Suprapubic skin (tissue), 4 donors: ENCODE results near the gene GABRB3. TPM values are rescaled to one million over a fixed set of nuclear protein-coding genes. Genes with fewer than 3 reads are reported as not detected.

Source experiments
- DNase-seq, 2 donors: peaks; one replicate each; pipeline ENCODE4 v3.0.0-alpha.2; 2019; ENCODE audit warnings: low spot score in 2 of 2
- H3K27ac ChIP-seq: fragments of 200-600 bp; sonication (generic); one replicate; pipeline ENCODE4 v1.5.1; 2019
- H3K27me3 ChIP-seq: fragments of 200-600 bp; sonication (generic); one replicate; pipeline ENCODE4 v1.5.1; 2019
- H3K36me3 ChIP-seq: fragments of 200-600 bp; sonication (generic); one replicate; pipeline ENCODE4 v1.5.1; 2019
- H3K4me1 ChIP-seq: fragments of 200-600 bp; sonication (generic); one replicate; pipeline ENCODE4 v1.5.1; 2019
- H3K4me3 ChIP-seq: fragments of 200-600 bp; sonication (generic); one replicate; pipeline ENCODE4 v1.5.1; 2019; ENCODE audit warnings: mild to moderate bottlenecking
- H3K9me3 ChIP-seq: fragments of 200-600 bp; sonication (generic); one replicate; pipeline ENCODE4 v1.5.1; 2019
- EP300 ChIP-seq: sonication (generic); formaldehyde crosslinking; IDR thresholded peaks from one replicate; pipeline ENCODE4 v1.6.1; 2017; ENCODE audit warnings: antibody characterized with exemption
- POLR2A ChIP-seq, 2 donors: fragments of 450-650 bp; IDR thresholded peaks; one replicate each; pipeline ENCODE4 v1.6.1; 2017; ENCODE audit warnings: antibody characterized with exemption in 2 of 2, mild to moderate bottlenecking in 2 of 2, moderate library complexity in 2 of 2
- POLR2AphosphoS5 ChIP-seq, 3 donors: sonication (generic); formaldehyde crosslinking; IDR thresholded peaks; one replicate each; pipeline ENCODE4 v1.6.1; 2017; ENCODE audit warnings: antibody characterized with exemption in 3 of 3
- WGBS: methylation state at CpG from one replicate; pipeline ENCODE4 v1.1.5; 2018; 5-methylcytosine and 5-hydroxymethylcytosine counted together
- total RNA-seq, 4 donors: library from RNA; depleted of rRNA; stranded (reverse); fragments of >200 nt; gene quantifications; one replicate each; pipeline ENCODE4 v1.1.0, GENCODE V29; 2016
- TF ChIP-seq, protein P1 (sequence below), 2 donors: fragments of 200-600 bp in 1 of 2; fragments of 450-650 bp in 1 of 2; sonication (generic) in 1 of 2; IDR thresholded peaks; one replicate each; pipeline ENCODE4 v1.5.1; 2016 to 2019; ENCODE audit warnings: antibody characterized with exemption in 2 of 2, mild to moderate bottlenecking in 1 of 2, moderate library complexity in 1 of 2

GABRB3 gene
- total RNA-seq, 4 donors from 2014 or later = 0.48 to 4.8 (median 2.2) TPM

DNA sequence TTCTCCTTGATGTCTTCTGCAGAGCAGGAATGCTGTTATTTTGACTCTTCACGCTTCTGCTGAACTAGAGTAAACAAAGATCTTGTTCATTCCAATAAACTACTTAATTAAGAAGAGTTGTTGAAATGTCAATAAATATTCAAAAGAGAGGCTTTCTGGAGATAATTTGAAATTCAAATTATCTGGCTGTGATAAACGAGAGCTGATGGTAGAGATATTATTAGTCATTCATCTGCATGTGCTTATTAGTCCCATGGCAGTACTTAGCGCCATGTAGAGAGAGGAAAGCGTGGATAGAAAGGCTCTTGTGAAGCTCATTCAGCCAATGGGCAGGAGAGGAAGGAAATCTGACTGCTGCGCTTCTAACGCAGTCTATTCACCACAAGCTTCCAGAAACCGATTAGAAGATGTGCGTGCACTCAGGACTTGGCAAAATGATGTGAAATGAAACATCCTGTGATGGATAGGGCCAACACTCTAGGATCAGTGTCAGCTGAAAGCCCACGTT, 251.1 kb downstream of the GABRB3 start:
- Histone ChIP-seq H3K27me3 (no peaks in the 10 kb centered on the region), H3K4me3 (no peak overlapping the region), H3K36me3 (no peaks in the 10 kb centered on the region), H3K27ac (no peak overlapping the region), H3K4me1 (no peaks in the 10 kb centered on the region), H3K9me3 (peaks cover 14% of the 10 kb centered on the region)
- no peak for DNase-seq
- no peak for TF ChIP-seq POLR2A (IDR thresholded peaks at IDR 0.05)
- no peak for TF ChIP-seq EP300
- TF ChIP-seq, protein P1, sequence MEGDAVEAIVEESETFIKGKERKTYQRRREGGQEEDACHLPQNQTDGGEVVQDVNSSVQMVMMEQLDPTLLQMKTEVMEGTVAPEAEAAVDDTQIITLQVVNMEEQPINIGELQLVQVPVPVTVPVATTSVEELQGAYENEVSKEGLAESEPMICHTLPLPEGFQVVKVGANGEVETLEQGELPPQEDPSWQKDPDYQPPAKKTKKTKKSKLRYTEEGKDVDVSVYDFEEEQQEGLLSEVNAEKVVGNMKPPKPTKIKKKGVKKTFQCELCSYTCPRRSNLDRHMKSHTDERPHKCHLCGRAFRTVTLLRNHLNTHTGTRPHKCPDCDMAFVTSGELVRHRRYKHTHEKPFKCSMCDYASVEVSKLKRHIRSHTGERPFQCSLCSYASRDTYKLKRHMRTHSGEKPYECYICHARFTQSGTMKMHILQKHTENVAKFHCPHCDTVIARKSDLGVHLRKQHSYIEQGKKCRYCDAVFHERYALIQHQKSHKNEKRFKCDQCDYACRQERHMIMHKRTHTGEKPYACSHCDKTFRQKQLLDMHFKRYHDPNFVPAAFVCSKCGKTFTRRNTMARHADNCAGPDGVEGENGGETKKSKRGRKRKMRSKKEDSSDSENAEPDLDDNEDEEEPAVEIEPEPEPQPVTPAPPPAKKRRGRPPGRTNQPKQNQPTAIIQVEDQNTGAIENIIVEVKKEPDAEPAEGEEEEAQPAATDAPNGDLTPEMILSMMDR (IDR thresholded peaks at IDR 0.05) = no peak
- no peak for TF ChIP-seq POLR2AphosphoS5 (IDR thresholded peaks at IDR 0.05)
- WGBS = 77% methylated on average over 9 of the region's 9 CpGs

DNA sequence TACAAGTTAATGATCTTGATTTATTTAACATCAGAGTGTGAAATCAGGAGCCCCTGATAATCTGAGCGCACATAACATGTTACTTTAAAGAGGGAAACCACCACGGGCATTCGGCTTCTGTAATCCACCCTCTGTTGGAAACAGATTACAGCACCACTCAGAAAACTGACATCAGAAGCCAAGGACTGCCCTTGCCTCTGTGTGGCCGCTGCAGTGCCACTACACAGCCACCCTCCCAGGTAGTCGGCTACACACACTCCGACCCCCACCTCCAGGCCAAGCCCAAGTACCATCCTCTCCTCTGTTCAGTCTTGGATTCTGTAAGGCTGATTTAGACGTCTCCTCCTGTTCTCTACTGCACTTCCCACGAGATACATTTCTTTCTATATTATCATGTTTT, 251.7 kb downstream of the GABRB3 start:
- Histone ChIP-seq H3K27me3 (no peaks in the 10 kb centered on the region), H3K4me3 (no peak overlapping the region), H3K36me3 (no peaks in the 10 kb centered on the region), H3K27ac (no peak overlapping the region), H3K9me3 (peaks cover 14% of the 10 kb centered on the region), H3K4me1 (no peaks in the 10 kb centered on the region)
- DNase-seq = no peak
- no peak for TF ChIP-seq EP300
- TF ChIP-seq POLR2AphosphoS5 (IDR thresholded peaks at IDR 0.05) = no peak
- TF ChIP-seq, protein P1 (IDR thresholded peaks at IDR 0.05) = no peak
- WGBS = 53% methylated on average over 8 of the region's 8 CpGs

DNA sequence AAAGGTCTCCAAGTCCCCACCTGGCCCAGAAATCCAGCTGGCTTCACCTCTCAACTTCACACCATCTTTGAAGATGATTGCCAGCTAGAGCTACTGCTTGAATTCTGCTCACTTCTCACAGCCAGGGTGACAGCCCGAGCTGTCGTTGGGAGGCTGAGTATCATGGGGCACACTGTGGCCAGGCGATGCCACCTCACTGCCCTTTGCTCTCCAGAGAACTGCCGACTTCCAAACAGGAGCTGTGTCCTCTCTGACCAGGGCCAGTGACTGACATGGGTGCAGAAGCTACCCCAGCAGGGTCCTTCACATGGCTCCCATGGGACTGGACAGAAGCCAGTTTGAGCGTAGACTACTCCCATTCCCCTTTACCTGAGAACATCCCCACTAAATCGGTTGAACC, 254.0 kb downstream of the GABRB3 start:
- peaks cover 10% of the 10 kb centered on the region for H3K9me3 ChIP-seq
- H3K4me3 ChIP-seq = no peak overlapping the region
- H3K27ac ChIP-seq = no peak overlapping the region
- H3K36me3 ChIP-seq = no peaks in the 10 kb centered on the region
- no peak for DNase-seq
- 89% methylated on average over 6 of the region's 6 CpGs for WGBS
- no peaks in the 10 kb centered on the region for H3K27me3 ChIP-seq
- no peaks in the 10 kb centered on the region for H3K4me1 ChIP-seq
- TF ChIP-seq EP300 (no peak), POLR2A (IDR thresholded peaks at IDR 0.05) (no peak), POLR2AphosphoS5 (IDR thresholded peaks at IDR 0.05) (no peak)
- TF ChIP-seq, protein P1 (IDR thresholded peaks at IDR 0.05) = no peak

DNA sequence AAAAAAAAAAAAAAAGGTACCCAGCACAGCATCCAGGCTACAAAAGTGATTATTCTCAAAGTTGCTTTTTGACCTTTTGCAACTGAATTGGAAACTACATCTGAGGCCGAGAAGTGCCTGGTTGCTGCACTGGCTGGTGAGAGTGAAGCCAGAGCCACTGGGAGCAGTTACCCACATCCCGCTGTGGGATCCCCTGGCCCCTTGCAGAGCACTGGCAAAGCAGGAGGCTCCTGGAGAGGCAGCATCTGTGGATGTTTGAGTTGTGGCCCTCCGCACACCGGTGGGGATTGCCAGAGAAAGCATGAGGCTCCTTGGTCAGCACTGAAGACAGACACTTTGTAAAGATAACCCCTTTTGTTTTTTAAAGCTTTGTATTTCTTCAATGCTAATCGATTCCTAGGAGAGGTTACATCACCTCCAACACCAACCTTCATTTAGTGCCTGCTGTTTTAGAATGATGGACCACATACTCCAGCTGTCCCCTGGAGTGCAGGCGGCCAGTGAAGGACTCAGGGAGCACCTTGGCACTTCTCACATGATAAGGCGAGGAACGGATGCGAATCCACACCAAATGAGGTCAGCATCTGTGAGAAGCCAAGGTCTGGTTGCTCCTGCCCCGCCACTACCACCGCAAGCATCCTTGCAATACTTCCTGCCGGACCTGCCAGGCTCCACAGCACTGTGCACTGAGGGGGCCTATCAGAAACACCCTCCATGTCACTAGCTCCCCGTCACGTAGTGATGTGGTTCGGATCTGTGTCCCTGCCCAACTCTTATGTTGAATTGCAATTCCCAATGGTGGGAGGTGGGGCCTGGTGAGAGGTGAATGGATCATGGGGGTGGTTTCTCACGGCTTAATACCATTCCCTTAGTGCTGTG, 256.5 kb downstream of the GABRB3 start:
- WGBS = 91% methylated on average over 16 of the region's 16 CpGs

DNA sequence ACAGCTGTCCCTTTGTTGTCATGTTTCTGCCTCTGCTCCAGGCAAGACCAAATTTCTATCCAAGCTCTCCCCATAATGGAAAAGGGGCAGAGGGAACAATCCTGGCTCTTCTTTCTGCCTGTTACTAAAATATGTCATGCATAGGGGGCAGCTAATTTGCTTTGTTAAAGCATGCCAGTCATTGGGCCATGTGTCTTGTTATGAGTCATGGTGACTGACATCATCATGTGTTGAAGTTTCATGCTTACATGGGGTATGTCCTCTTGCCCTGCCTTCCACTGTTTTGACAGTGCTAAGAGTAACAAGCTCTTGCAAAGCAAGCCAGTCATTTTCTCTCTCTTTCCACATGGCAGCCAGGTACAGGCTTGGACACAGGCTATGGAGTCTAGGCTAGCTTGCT, 268.9 kb downstream of the GABRB3 start:
- H3K4me1 ChIP-seq = no peaks in the 10 kb centered on the region
- TF ChIP-seq, protein P1 (IDR thresholded peaks at IDR 0.05) = no peak
- no peak for TF ChIP-seq EP300
- no peak for TF ChIP-seq POLR2A (IDR thresholded peaks at IDR 0.05)
- no peak for TF ChIP-seq POLR2AphosphoS5 (IDR thresholded peaks at IDR 0.05)
- H3K27me3 ChIP-seq = no peaks in the 10 kb centered on the region
- DNase-seq = no peak
- H3K27ac ChIP-seq = no peak overlapping the region
- no peaks in the 10 kb centered on the region for H3K9me3 ChIP-seq
- no peak overlapping the region for H3K4me3 ChIP-seq
- H3K36me3 ChIP-seq = no peaks in the 10 kb centered on the region

More for the DNA sequence above, 256.5 kb downstream of the GABRB3 start:
- TF ChIP-seq, protein P1 (IDR thresholded peaks at IDR 0.05) = no peak
- no peak for TF ChIP-seq EP300
- TF ChIP-seq POLR2A (IDR thresholded peaks at IDR 0.05) = no peak
- no peak for TF ChIP-seq POLR2AphosphoS5 (IDR thresholded peaks at IDR 0.05)
- H3K4me1 ChIP-seq = no peaks in the 10 kb centered on the region
- no peaks in the 10 kb centered on the region for H3K36me3 ChIP-seq
- no peak overlapping the region for H3K27ac ChIP-seq
- H3K4me3 ChIP-seq = no peak overlapping the region
- no peak for DNase-seq
- H3K9me3 ChIP-seq = peaks cover 14% of the 10 kb centered on the region
- H3K27me3 ChIP-seq = no peaks in the 10 kb centered on the region
